C4-2B (cell line): ENCODE measurements around the gene COL10A1.

Experiments
- ZFX ChIP-seq: fragments of 450-650 bp; IDR thresholded peaks from 2 replicates; pipeline ENCODE4 v1.6.1; 2017
- TF ChIP-seq, protein P1 (sequence below): fragments of 450-650 bp; conservative IDR thresholded peaks from 2 replicates; pipeline ENCODE4 v1.5.1; 2017; ENCODE audit warnings: mild to moderate bottlenecking

DNA sequence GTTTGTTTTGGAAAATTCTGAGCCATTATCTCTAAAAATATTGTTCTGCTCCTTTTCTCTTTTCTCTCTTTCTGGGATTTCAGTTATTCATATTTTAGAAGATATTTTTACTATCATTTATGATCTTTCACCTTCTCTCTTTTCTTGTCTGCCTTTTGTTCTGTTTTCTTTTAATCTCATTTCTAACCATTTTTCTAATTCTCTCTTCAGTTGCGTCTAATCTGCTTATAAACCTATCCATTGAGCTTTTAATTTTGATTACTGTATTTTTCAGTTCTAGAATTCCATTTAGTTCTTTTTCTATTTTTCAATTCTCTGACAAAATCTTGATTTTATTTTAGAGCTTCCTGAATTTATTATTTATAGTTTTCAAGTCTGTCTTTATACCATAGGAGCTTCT, 42.2 kb upstream of the COL10A1 start:
- TF ChIP-seq, protein P1, sequence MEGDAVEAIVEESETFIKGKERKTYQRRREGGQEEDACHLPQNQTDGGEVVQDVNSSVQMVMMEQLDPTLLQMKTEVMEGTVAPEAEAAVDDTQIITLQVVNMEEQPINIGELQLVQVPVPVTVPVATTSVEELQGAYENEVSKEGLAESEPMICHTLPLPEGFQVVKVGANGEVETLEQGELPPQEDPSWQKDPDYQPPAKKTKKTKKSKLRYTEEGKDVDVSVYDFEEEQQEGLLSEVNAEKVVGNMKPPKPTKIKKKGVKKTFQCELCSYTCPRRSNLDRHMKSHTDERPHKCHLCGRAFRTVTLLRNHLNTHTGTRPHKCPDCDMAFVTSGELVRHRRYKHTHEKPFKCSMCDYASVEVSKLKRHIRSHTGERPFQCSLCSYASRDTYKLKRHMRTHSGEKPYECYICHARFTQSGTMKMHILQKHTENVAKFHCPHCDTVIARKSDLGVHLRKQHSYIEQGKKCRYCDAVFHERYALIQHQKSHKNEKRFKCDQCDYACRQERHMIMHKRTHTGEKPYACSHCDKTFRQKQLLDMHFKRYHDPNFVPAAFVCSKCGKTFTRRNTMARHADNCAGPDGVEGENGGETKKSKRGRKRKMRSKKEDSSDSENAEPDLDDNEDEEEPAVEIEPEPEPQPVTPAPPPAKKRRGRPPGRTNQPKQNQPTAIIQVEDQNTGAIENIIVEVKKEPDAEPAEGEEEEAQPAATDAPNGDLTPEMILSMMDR, result no peak
- TF ChIP-seq ZFX, result no peak
